SK-N-SH treated with all-trans-retinoic acid at 6 μM for 48 hours (cell line): Measurements from ENCODE around the gene FIGN.
A peak's percentile ranks its signal among the peaks of the same experiment; 100 is the strongest.

Experiments
- GLIS3 ChIP-seq: fragments of 250-450 bp; sonication (Bioruptor Pico); IDR thresholded peaks from 2 replicates; pipeline ENCODE4 v1.5.0; 2020; ENCODE audit warnings: mild to moderate bottlenecking, moderate library complexity
- TOX ChIP-seq: fragments of 250-450 bp; sonication (Bioruptor Pico); IDR thresholded peaks from 2 replicates; pipeline ENCODE4 v1.8.0; 2021; ENCODE audit warnings: mild to moderate bottlenecking, moderate library complexity, borderline replicate concordance
- ZNF8 ChIP-seq: fragments of 450-650 bp; formaldehyde crosslinking; IDR thresholded peaks from 2 replicates; pipeline ENCODE4 v1.5.0; 2020; ENCODE audit warnings: mild to moderate bottlenecking, moderate library complexity
- TF ChIP-seq, protein P1 (sequence below): fragments of 250-450 bp; sonication (Bioruptor Pico); IDR thresholded peaks from 2 replicates; pipeline ENCODE4 v1.5.1; 2020; ENCODE audit warnings: low read depth, mild to moderate bottlenecking, moderate library complexity
- TF ChIP-seq, protein P2 (sequence below): fragments of 250-450 bp; sonication (Bioruptor Pico); IDR thresholded peaks from 2 replicates; pipeline ENCODE4 v1.8.0; 2021; ENCODE audit warnings: low read depth, mild to moderate bottlenecking, moderate library complexity, borderline replicate concordance
- TF ChIP-seq, protein P3 (sequence below): fragments of 250-450 bp; sonication (Bioruptor Pico); IDR thresholded peaks from 2 replicates; pipeline ENCODE4 v1.8.0; 2020; ENCODE audit warnings: mild to moderate bottlenecking, moderate library complexity, borderline replicate concordance

DNA sequence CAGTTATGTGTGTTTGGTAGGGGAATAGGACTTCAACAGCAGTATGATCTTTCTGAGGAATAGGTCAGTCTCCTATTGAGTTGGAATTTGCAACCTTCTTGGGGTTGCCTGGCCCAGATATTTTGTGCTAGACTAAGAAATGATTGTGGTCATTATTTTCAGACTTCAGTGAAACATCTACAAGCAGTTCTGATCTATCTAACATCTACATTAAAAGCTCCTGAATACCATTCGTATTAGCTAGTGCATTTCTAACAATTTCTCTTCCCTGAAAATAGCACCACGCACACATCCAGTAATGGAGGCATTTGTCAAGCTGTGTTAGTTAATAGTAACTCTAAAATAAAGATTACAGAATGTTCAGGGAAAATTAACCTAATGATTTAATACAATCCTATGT is 179.3 kb downstream of the FIGN start:
- TF ChIP-seq, protein P1, sequence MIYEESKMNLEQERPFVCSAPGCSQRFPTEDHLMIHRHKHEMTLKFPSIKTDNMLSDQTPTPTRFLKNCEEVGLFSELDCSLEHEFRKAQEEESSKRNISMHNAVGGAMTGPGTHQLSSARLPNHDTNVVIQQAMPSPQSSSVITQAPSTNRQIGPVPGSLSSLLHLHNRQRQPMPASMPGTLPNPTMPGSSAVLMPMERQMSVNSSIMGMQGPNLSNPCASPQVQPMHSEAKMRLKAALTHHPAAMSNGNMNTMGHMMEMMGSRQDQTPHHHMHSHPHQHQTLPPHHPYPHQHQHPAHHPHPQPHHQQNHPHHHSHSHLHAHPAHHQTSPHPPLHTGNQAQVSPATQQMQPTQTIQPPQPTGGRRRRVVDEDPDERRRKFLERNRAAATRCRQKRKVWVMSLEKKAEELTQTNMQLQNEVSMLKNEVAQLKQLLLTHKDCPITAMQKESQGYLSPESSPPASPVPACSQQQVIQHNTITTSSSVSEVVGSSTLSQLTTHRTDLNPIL (CRISPR knock-in tag) = 0 out of 2 replicates have a peak, but pooled peaks have one; percentile 45
- TF ChIP-seq ZNF8 (CRISPR knock-in tag) = no peak
- TF ChIP-seq TOX = no peak
- TF ChIP-seq GLIS3 (CRISPR knock-in tag) = no peak
- TF ChIP-seq, protein P2, sequence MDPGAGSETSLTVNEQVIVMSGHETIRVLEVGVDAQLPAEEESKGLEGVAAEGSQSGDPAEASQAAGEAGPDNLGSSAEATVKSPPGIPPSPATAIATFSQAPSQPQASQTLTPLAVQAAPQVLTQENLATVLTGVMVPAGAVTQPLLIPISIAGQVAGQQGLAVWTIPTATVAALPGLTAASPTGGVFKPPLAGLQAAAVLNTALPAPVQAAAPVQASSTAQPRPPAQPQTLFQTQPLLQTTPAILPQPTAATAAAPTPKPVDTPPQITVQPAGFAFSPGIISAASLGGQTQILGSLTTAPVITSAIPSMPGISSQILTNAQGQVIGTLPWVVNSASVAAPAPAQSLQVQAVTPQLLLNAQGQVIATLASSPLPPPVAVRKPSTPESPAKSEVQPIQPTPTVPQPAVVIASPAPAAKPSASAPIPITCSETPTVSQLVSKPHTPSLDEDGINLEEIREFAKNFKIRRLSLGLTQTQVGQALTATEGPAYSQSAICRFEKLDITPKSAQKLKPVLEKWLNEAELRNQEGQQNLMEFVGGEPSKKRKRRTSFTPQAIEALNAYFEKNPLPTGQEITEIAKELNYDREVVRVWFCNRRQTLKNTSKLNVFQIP (CRISPR knock-in tag) = no peak
- TF ChIP-seq, protein P3, sequence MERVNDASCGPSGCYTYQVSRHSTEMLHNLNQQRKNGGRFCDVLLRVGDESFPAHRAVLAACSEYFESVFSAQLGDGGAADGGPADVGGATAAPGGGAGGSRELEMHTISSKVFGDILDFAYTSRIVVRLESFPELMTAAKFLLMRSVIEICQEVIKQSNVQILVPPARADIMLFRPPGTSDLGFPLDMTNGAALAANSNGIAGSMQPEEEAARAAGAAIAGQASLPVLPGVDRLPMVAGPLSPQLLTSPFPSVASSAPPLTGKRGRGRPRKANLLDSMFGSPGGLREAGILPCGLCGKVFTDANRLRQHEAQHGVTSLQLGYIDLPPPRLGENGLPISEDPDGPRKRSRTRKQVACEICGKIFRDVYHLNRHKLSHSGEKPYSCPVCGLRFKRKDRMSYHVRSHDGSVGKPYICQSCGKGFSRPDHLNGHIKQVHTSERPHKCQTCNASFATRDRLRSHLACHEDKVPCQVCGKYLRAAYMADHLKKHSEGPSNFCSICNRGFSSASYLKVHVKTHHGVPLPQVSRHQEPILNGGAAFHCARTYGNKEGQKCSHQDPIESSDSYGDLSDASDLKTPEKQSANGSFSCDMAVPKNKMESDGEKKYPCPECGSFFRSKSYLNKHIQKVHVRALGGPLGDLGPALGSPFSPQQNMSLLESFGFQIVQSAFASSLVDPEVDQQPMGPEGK (CRISPR knock-in tag) = no peak
